A172 (cell line): ENCODE results near the gene RAB3GAP2. TPM values are rescaled to one million over a fixed set of nuclear protein-coding genes. Genes with fewer than 3 reads are reported as not detected.
A peak's percentile ranks its signal among the peaks of the same experiment; 100 is the strongest.
"Not testable (repeated sequence)": the region's sequence is repeated elsewhere in the genome, so short reads cannot be mapped to it uniquely, and the experiment has no call there.

Source experiments
- DNase-seq: peaks from one replicate; pipeline ENCODE4 v3.0.0-alpha.2; 2015; ENCODE audit warnings: low spot score
- total RNA-seq: library from RNA; depleted of rRNA; stranded (reverse); fragments of >200 nt; shearing (Covaris generic); gene quantifications from 2 replicates; pipeline ENCODE4 v1.2.3, GENCODE V29; 2014

Gene RAB3GAP2
- total RNA-seq, 1 experiment from 2014 or later = 30.0 TPM

GRCh38 chr1:220290140-220290761, 18.0 kb upstream of the RAB3GAP2 start:
- no peak for DNase-seq

GRCh38 chr1:220287129-220287528, 14.9 kb upstream of the RAB3GAP2 start:
- DNase-seq = no peak

- no peak for DNase-seq
These were observed 11.4 kb upstream of the RAB3GAP2 start for GRCh38 chr1:220283625-220284024.

GRCh38 chr1:220281159-220281574, 8.9 kb upstream of the RAB3GAP2 start:
- no peak for DNase-seq

GRCh38 chr1:220280249-220280648, 8.0 kb upstream of the RAB3GAP2 start:
- no peak for DNase-seq

GRCh38 chr1:220278991-220279390, 6.7 kb upstream of the RAB3GAP2 start:
- peak; percentile 18 for DNase-seq

GRCh38 chr1:220275430-220275829, 3.2 kb upstream of the RAB3GAP2 start:
- DNase-seq = no peak

GRCh38 chr1:220274251-220274855, 2.1 kb upstream of the RAB3GAP2 start:
- no peak for DNase-seq

- DNase-seq = no peak
These were observed 513 bp upstream of the RAB3GAP2 start for GRCh38 chr1:220272841-220273090.

GRCh38 chr1:220271706-220272046, 577 bp downstream of the RAB3GAP2 start:
- peak; percentile 24 for DNase-seq

- no peak for DNase-seq
These were observed 3.2 kb downstream of the RAB3GAP2 start for GRCh38 chr1:220269036-220269435.

- no peak for DNase-seq
These were observed 4.6 kb downstream of the RAB3GAP2 start for GRCh38 chr1:220267630-220268029.

- DNase-seq = not testable (repeated sequence)
These were observed 12.0 kb downstream of the RAB3GAP2 start for GRCh38 chr1:220260228-220260627.

- not testable (repeated sequence) for DNase-seq
These were observed 12.5 kb downstream of the RAB3GAP2 start for GRCh38 chr1:220259756-220260155.

GRCh38 chr1:220256194-220256593, 16.1 kb downstream of the RAB3GAP2 start:
- not testable (repeated sequence) for DNase-seq

- no peak for DNase-seq
These were observed 17.0 kb downstream of the RAB3GAP2 start for GRCh38 chr1:220255204-220255603.

- not testable (repeated sequence) for DNase-seq
These were observed 19.0 kb downstream of the RAB3GAP2 start for GRCh38 chr1:220253290-220253689.

GRCh38 chr1:220251272-220251671, 21.0 kb downstream of the RAB3GAP2 start:
- no peak for DNase-seq

GRCh38 chr1:220250681-220251080, 21.6 kb downstream of the RAB3GAP2 start:
- DNase-seq = no peak

- DNase-seq = no peak
These were observed 22.7 kb downstream of the RAB3GAP2 start for GRCh38 chr1:220249522-220249921.

GRCh38 chr1:220248715-220249265, 23.5 kb downstream of the RAB3GAP2 start:
- DNase-seq = not testable (repeated sequence)

- not testable (repeated sequence) for DNase-seq
These were observed 26.4 kb downstream of the RAB3GAP2 start for GRCh38 chr1:220245900-220246299.

- DNase-seq = no peak
These were observed 28.3 kb downstream of the RAB3GAP2 start for GRCh38 chr1:220243947-220244346.
